Stimulated activated naive CD8-positive, alpha-beta T cell treated with anti-CD3 and anti-CD28 coated beads, Interleukin-15, amount 100 ng/mL, for 72 hours (primary cell): ENCODE results near the gene KCNMA1.

Experiments used
- ATAC-seq: fragments of 150-1000 bp; cut with Tn5 transposase; 2 replicates; pipeline ENCODE4 v1.10.0; 2021; ENCODE audit warnings: mild to moderate bottlenecking, moderate library complexity
- DNase-seq, 2 donors: peaks; one replicate each; pipeline ENCODE4 v3.0.0; 2021 to 2022
- H3K27ac Mint-ChIP-seq, 2 donors: one replicate each; pipeline ENCODE4 v1.8.0; 2022; ENCODE audit warnings: mild to moderate bottlenecking in 2 of 2, mixed read lengths in 2 of 2, moderate library complexity in 2 of 2
- H3K27me3 Mint-ChIP-seq: one replicate; pipeline ENCODE4 v1.8.0; 2022; ENCODE audit warnings: mixed read lengths
- H3K4me1 Mint-ChIP-seq: one replicate; pipeline ENCODE4 v1.8.0; 2022; ENCODE audit warnings: mild to moderate bottlenecking, mixed read lengths
- H3K4me3 Mint-ChIP-seq, 2 donors: one replicate each; pipeline ENCODE4 v1.8.0; 2022; ENCODE audit warnings: mild to moderate bottlenecking in 2 of 2, mixed read lengths in 2 of 2, moderate library complexity in 1 of 2
- H3K9me3 Mint-ChIP-seq, 2 donors: one replicate each; pipeline ENCODE4 v1.8.0; 2022; ENCODE audit warnings: mixed read lengths in 2 of 2

KCNMA1 gene

GRCh38 chr10:77030974-77031373, 606.6 kb downstream of the KCNMA1 start:
- ATAC-seq (no peak), DNase-seq (no peak)
- H3K27me3 Mint-ChIP-seq = peaks cover 14% of the 10 kb centered on the region
- H3K4me3 Mint-ChIP-seq = no peak overlapping the region
- H3K27ac Mint-ChIP-seq = no peak overlapping the region
- no peaks in the 10 kb centered on the region for H3K9me3 Mint-ChIP-seq
- no peaks in the 10 kb centered on the region for H3K4me1 Mint-ChIP-seq

- no peak for ATAC-seq
- Mint-ChIP-seq H3K27me3 (peaks cover 14% of the 10 kb centered on the region), H3K9me3 (no peaks in the 10 kb centered on the region), H3K4me3 (no peak overlapping the region), H3K4me1 (no peaks in the 10 kb centered on the region), H3K27ac (no peak overlapping the region)
- no peak for DNase-seq
These were observed 607.6 kb downstream of the KCNMA1 start for GRCh38 chr10:77029777-77030717.

- Mint-ChIP-seq H3K9me3 (no peaks in the 10 kb centered on the region), H3K27ac (no peak overlapping the region), H3K4me1 (no peaks in the 10 kb centered on the region), H3K27me3 (peaks cover 11% of the 10 kb centered on the region), H3K4me3 (no peak overlapping the region)
- DNase-seq = no peak
- ATAC-seq = no peak
These were observed 609.6 kb downstream of the KCNMA1 start for GRCh38 chr10:77028042-77028441.

GRCh38 chr10:77027576-77027975, 610.0 kb downstream of the KCNMA1 start:
- Mint-ChIP-seq H3K27ac (no peak overlapping the region), H3K4me3 (no peak overlapping the region), H3K4me1 (no peaks in the 10 kb centered on the region), H3K27me3 (peaks cover 8% of the 10 kb centered on the region), H3K9me3 (no peaks in the 10 kb centered on the region)
- DNase-seq = no peak
- no peak for ATAC-seq

- no peaks in the 10 kb centered on the region for H3K4me1 Mint-ChIP-seq
- no peak overlapping the region for H3K27ac Mint-ChIP-seq
- ATAC-seq = no peak
- H3K4me3 Mint-ChIP-seq = no peak overlapping the region
- no peaks in the 10 kb centered on the region for H3K9me3 Mint-ChIP-seq
- peaks cover 8% of the 10 kb centered on the region for H3K27me3 Mint-ChIP-seq
- no peak for DNase-seq
These were observed 610.5 kb downstream of the KCNMA1 start for GRCh38 chr10:77027141-77027540.

- no peak for ATAC-seq
- Mint-ChIP-seq H3K27me3 (peaks cover 8% of the 10 kb centered on the region), H3K9me3 (no peaks in the 10 kb centered on the region), H3K4me3 (no peak overlapping the region), H3K27ac (no peak overlapping the region), H3K4me1 (no peaks in the 10 kb centered on the region)
- DNase-seq = no peak
These were observed 611.5 kb downstream of the KCNMA1 start for GRCh38 chr10:77026148-77026547.

GRCh38 chr10:77024461-77024860, 613.1 kb downstream of the KCNMA1 start:
- no peak overlapping the region for H3K4me3 Mint-ChIP-seq

GRCh38 chr10:77023396-77023795, 614.2 kb downstream of the KCNMA1 start:
- Mint-ChIP-seq H3K9me3 (no peaks in the 10 kb centered on the region), H3K4me3 (no peak overlapping the region), H3K4me1 (no peaks in the 10 kb centered on the region), H3K27me3 (no peaks in the 10 kb centered on the region), H3K27ac (no peak overlapping the region)
- ATAC-seq (no peak), DNase-seq (no peak)

More at GRCh38 chr10:77024461-77024860, 613.1 kb downstream of the KCNMA1 start:
- Mint-ChIP-seq H3K27me3 (peaks cover 3% of the 10 kb centered on the region), H3K27ac (peak overlapping the region in 1 of 2 donors; percentile 72), H3K9me3 (no peaks in the 10 kb centered on the region), H3K4me1 (no peaks in the 10 kb centered on the region)
- DNase-seq (no peak), ATAC-seq (no peak)

- Mint-ChIP-seq H3K27ac (no peak overlapping the region), H3K27me3 (no peaks in the 10 kb centered on the region), H3K4me3 (no peak overlapping the region), H3K4me1 (no peaks in the 10 kb centered on the region), H3K9me3 (no peaks in the 10 kb centered on the region)
- DNase-seq = no peak
- ATAC-seq = no peak
These were observed 614.9 kb downstream of the KCNMA1 start for GRCh38 chr10:77022671-77023070.

GRCh38 chr10:77021966-77022490, 615.6 kb downstream of the KCNMA1 start:
- ATAC-seq (no peak), DNase-seq (no peak)
- H3K27ac Mint-ChIP-seq = no peak overlapping the region
- no peaks in the 10 kb centered on the region for H3K27me3 Mint-ChIP-seq
- H3K4me3 Mint-ChIP-seq = no peak overlapping the region
- no peaks in the 10 kb centered on the region for H3K4me1 Mint-ChIP-seq
- no peaks in the 10 kb centered on the region for H3K9me3 Mint-ChIP-seq

- Mint-ChIP-seq H3K27ac (no peak overlapping the region), H3K9me3 (no peaks in the 10 kb centered on the region), H3K4me3 (no peak overlapping the region), H3K27me3 (no peaks in the 10 kb centered on the region), H3K4me1 (no peaks in the 10 kb centered on the region)
- ATAC-seq = no peak
- no peak for DNase-seq
These were observed 617.1 kb downstream of the KCNMA1 start for GRCh38 chr10:77020426-77021040.

GRCh38 chr10:77016855-77017254, 620.8 kb downstream of the KCNMA1 start:
- no peak for DNase-seq
- no peaks in the 10 kb centered on the region for H3K9me3 Mint-ChIP-seq
- no peak for ATAC-seq
- no peak overlapping the region for H3K27ac Mint-ChIP-seq
- H3K4me3 Mint-ChIP-seq = no peak overlapping the region
- no peaks in the 10 kb centered on the region for H3K4me1 Mint-ChIP-seq
- H3K27me3 Mint-ChIP-seq = no peaks in the 10 kb centered on the region

GRCh38 chr10:77016278-77016815, 621.3 kb downstream of the KCNMA1 start:
- ATAC-seq (no peak), DNase-seq (no peak)
- Mint-ChIP-seq H3K4me1 (no peaks in the 10 kb centered on the region), H3K27me3 (no peaks in the 10 kb centered on the region), H3K27ac (no peak overlapping the region), H3K9me3 (no peaks in the 10 kb centered on the region), H3K4me3 (no peak overlapping the region)

- ATAC-seq = no peak
- H3K9me3 Mint-ChIP-seq = no peaks in the 10 kb centered on the region
- no peak overlapping the region for H3K27ac Mint-ChIP-seq
- no peak for DNase-seq
- no peaks in the 10 kb centered on the region for H3K27me3 Mint-ChIP-seq
- no peaks in the 10 kb centered on the region for H3K4me1 Mint-ChIP-seq
- H3K4me3 Mint-ChIP-seq = no peak overlapping the region
These were observed 622.2 kb downstream of the KCNMA1 start for GRCh38 chr10:77015360-77015759.

GRCh38 chr10:77012812-77013500, 624.7 kb downstream of the KCNMA1 start:
- DNase-seq (no peak), ATAC-seq (no peak)
- H3K4me3 Mint-ChIP-seq = no peak overlapping the region
- H3K27me3 Mint-ChIP-seq = no peaks in the 10 kb centered on the region
- H3K9me3 Mint-ChIP-seq = no peaks in the 10 kb centered on the region
- H3K27ac Mint-ChIP-seq = no peak overlapping the region
- no peaks in the 10 kb centered on the region for H3K4me1 Mint-ChIP-seq
